ENCODE results near the gene IYD.
"Not testable (repeated sequence)": the region's sequence is repeated elsewhere in the genome, so short reads cannot be mapped to it uniquely, and the experiment has no call there.

Gene IYD

DNA sequence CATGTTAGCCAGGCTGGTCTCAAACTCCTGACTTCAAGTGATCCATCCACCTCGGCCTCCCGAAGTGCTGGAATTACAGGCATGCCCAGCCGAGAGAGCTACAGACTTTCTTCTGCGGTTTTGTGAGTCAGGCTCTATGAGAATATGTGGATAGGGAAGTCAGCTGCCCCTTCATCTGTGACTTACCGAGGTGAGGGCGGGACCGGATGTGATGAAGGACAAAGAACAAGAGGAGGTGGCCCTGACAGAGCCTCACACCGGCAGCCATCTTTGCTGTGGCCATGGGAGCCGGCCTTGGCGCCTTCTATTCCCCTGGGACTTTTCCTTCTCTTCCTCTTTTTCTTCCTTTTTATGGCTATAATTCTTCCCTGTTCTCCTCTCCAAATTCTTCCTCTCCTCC is 67.0 kb downstream of the IYD start:
- no peak for DNase-seq

DNA sequence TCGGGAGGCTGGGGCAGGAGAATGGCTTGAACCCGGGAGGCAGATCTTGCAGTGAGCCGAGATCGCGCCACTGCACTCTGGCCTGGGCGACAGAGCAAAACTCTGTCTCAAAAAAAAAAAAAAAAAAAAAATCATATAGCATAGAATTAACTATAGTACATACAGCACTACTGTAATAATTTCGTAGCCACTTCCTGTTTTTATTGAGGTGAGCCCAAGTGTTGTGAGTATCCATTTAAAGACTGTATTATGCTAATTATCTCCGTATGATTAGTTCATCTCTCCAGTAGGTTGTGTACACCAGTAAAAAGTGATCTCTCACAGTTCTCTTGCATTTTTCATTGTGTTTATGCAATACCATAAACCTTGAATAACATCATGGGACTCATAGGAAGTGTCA is 70.6 kb downstream of the IYD start:
- no peak for DNase-seq

DNA sequence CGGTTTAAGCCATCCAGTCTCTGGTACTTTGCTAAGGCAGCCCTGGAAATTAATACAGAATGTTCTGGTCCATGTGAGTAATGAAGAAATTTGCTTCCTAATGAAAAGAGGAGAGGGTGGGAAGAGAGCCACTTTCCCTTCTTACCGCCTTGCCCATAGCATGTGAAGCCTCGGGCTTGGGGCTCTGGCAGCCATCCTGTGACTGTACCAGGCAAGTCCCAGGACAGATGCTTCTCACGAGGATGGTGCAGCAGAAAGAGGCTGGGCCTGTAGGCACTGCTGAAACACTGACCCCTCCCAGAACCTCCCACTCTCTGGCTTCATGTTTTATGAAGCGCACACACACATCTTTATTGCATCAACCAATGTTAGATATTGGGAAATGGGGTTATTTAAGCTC is 74.8 kb downstream of the IYD start:
- DNase-seq: no peak

DNA sequence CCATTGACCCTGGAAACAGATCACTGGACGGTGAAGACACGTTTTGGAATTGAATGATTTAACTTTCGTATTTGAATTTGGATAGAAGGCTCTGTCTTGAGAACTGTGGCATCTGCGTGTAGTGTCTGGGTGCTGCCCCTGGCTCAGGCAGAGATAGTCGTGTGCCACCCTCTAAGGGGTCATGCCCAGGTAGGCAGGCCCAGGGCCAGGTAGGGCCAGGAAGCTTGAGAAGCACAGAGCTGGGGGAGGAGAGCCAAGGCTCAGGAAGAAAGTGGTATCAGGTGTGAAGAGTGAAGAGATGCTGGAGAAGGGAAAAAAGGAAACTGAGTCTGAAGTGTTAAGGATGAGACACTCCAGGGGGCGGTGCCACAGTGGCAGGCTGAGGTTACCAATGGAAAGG is 75.5 kb downstream of the IYD start:
- no peak for DNase-seq

DNA sequence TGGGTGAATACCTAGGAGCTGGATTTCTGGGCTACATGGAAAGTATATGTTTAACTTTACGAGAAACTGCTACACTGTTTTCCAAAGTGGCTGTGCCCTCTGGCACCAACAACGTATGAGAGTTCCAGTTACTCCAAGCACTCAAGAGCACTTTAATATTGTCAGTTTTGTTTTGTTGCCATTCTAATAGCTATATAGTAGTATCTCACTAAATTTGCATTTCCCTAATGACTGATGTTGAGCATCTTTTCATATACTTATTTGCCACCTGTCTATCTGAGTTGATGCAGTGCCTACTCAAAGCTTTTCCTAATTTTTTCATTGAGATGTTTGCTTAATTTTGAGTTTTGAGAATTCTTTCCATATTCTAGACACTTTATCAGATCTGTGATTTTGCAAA is 76.7 kb downstream of the IYD start:
- DNase-seq: no peak

DNA sequence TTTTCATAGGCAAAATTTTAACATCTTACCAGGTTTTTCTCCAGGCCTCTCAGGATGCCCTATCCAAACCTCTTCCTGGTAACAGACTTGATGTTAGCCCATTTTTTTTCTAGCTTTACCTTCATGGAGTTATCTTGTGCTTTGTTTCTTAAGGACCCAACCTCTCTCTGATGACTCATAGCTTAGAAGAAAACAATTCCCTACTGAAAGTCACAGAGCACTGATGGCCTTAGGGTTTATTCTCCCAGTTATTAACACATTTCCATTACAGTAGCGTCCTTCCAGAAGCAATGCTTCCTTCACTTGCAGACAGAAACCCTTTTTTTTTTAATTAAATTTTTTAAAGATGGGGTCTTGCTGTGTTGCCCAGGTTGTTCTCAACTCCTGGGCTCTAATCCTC is 79.4 kb downstream of the IYD start:
- DNase-seq: no peak

DNA sequence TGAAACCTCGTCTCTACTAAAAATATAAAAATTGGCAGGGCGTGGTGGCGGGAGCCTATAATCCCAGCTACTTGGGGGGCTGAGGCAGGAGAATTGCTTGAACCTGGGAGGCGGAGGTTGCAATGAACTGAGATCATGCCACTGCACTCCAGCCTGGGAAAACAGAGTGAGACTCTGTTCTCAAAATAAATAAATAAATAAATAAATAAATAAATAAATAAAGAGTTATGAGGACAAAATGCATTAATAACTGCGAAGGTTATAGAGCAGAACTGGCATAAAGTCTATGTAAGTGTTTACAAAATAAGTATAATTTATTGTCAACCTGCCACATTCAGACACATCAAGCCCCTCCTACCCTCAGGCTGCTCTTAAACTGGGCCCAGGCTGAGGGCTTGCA is 80.2 kb downstream of the IYD start:
- not testable (repeated sequence) for DNase-seq

DNA sequence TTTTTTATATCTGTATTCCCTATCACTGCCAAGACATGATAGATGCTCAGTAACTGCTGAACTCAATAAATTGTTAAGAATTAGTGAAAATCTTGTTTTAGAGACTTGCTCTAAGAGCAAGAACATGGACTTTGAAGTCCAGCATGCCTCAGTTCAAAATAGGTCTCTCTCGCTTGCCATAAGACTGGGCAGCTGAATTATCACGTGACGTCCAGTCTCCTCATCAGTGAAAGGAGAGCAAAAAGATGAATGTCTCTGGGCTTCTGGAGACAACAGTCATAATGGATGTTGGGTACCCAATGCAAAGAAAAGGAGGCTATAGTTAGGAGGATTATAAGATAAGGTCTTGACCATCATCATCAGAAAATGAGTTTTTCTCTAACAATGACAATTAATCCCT is 82.1 kb downstream of the IYD start:
- no peak for DNase-seq

DNA sequence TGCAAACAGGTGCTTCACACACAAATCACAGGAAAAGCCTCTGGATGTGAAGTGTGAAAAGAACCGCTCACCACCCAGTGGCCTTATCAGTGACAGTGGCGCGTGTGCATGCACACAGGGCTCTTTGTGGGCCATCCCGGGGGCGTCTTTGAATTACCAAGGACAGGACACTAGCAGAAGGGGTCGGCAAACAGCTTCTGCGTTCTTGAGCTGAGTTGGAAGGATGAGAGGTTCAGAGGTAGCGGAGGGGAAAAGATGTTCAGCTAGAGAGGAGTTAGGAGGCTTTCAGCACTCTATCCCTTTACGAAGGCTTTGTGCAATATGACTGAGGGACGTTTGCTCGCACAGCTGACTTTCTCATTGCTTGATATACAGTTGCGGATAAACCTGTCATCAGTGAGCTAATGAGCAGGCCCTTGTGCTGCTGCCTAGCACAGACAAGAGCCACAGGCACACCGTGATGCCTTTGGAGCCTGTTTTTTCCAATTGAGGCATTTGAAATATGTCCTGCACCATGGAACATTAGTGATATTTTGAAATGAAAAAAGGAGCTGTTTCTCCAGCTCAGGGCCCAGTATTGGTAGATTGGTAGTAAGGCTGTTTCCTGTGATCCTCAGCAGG is 83.1 kb downstream of the IYD start:
- DNase-seq: no peak

DNA sequence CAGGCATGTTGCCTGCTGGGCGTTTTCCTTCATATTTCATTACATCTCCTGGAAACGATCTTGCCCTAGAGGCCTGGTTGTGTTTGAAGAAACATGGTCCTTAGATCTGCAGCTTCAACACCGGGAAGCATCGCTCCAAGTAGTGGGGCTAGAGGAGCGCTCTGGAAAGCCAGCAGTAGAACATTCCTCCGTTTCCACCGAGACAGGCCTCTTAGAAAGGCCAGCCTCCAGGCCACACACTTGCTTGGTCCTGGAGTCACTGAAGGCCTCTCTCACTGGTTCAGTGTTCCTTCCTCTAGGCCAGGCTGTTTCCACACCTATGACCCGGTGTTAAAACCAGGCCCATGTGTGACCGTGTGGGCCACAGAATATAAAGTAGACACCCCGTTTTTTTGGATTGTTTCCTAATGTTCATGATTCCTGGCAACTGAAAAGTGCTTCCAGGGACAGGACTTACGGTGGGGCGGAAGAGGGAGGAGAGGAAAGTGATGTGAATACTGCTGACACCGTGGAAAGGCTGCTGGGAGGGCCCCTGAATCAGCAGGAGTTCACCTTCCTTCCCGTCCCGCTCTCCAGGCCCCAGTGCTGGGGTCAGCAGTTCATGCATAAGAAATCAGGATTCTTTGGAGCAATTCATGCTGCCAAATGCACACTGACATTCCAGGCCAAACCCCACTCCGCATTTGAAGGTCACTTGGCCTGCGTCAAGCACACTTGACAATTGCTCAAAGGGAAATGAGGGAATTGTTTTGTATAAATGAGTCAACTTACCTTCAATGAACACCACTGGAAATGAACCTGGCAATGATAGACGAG is 83.8 kb downstream of the IYD start:
- no peak for DNase-seq

DNA sequence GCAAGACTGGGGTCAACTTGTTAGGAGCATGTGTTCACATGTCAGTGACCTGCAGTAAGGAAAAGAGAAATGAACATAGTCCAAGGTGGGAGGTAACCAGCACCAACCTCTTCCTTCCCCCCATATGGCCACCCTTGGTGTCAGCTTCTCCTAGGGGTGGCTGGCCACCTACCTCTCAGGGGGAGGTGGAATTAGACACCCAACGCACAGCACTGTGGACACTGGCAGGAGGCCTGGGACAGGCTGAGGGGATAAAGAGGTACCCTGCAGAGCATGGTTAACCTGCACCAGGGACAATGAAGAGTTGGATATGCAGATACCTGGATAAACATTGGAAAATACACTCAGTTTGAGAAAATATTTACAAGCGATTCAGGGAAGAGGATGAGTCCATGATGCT is 84.5 kb downstream of the IYD start:
- DNase-seq: no peak
